ENCODE data around the gene FBXL17. TPM values are rescaled to one million over a fixed set of nuclear protein-coding genes. Genes with fewer than 3 reads are reported as not detected.

The FBXL17 gene
- polyA plus RNA-seq, 1 of the 3 experiments (the other 2 are of a cell fraction) = 4.4 TPM

DNA sequence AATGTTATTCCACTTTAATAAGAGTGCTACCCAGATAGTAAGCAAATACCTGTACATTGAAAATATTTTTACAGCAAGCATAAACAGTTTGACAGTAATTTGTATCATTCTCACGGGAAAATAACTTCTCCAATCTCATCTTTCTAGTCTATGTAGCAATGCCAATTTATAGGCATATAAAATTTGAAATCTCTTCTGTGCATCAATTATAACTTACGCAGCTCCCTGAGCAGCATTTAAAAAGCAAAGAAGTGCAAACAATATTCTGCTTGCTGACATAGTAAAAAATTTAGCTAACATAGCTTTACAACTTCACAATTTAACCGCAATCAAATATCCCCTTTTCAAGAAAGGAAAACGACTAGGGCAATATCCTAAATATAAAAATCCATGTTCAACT is 257.3 kb downstream of the FBXL17 start:
- WGBS (ENCODE audit: low lambda C conversion rate) = 88% methylated on average over 4 of the region's 4 CpGs
- Histone ChIP-seq H3K4me2 (no peak overlapping the region), H3K4me1 (ENCODE audit: control insufficient read depth in 1 of 2, insufficient read depth in 2 of 2, low read depth in 1 of 2, low read length in 1 of 2) (peaks cover 0 to 7% of the 10 kb centered on the region in 2 experiments; a peak in 1 of 4 replicates), H2AFZ (ENCODE audit: low read depth) (no peak overlapping the region), H3F3A (replicated peaks; ENCODE audit: insufficient read depth) (no peaks in the 10 kb centered on the region), H4K20me1 (ENCODE audit: insufficient read depth) (no peaks in the 10 kb centered on the region), H3K27ac (ENCODE audit: low read depth in 2 of 2, low read length in 1 of 2) (no peak overlapping the region), H3K79me2 (ENCODE audit: insufficient read depth) (no peaks in the 10 kb centered on the region), H3K9ac (no peak overlapping the region), H3K27me3 (ENCODE audit: insufficient read depth) (no peaks in the 10 kb centered on the region), H3K4me3 (ENCODE audit: low read depth in 2 of 2, low read length in 1 of 2) (no peak overlapping the region), H3K36me3 (replicated peaks in 1 of 2; ENCODE audit: control insufficient read depth in 1 of 2, insufficient read depth in 2 of 2, low read length in 1 of 2) (peaks cover 0 to 2% of the 10 kb centered on the region in 2 experiments), H3K9me2 (no peaks in the 10 kb centered on the region), H3K9me3 (no peaks in the 10 kb centered on the region)
- CTCF ChIA-PET = no interaction called here
- TF ChIP-seq EZH2phosphoT487 (IDR thresholded peaks at IDR 0.05; ENCODE audit: borderline replicate concordance, low read depth) (no peak), SMC3 (IDR thresholded peaks at IDR 0.05; ENCODE audit: low read depth, low read length) (no peak), RXRA (IDR thresholded peaks at IDR 0.05; ENCODE audit: borderline replicate concordance, low read depth) (no peak)
- TF ChIP-seq, protein P1, sequence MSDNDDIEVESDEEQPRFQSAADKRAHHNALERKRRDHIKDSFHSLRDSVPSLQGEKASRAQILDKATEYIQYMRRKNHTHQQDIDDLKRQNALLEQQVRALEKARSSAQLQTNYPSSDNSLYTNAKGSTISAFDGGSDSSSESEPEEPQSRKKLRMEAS (IDR thresholded peaks at IDR 0.05; ENCODE audit: low read depth) = no peak
- TF ChIP-seq, protein P2, sequence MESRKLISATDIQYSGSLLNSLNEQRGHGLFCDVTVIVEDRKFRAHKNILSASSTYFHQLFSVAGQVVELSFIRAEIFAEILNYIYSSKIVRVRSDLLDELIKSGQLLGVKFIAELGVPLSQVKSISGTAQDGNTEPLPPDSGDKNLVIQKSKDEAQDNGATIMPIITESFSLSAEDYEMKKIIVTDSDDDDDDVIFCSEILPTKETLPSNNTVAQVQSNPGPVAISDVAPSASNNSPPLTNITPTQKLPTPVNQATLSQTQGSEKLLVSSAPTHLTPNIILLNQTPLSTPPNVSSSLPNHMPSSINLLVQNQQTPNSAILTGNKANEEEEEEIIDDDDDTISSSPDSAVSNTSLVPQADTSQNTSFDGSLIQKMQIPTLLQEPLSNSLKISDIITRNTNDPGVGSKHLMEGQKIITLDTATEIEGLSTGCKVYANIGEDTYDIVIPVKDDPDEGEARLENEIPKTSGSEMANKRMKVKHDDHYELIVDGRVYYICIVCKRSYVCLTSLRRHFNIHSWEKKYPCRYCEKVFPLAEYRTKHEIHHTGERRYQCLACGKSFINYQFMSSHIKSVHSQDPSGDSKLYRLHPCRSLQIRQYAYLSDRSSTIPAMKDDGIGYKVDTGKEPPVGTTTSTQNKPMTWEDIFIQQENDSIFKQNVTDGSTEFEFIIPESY (IDR thresholded peaks at IDR 0.05; ENCODE audit: borderline replicate concordance, low read depth) = no peak
- TF ChIP-seq, protein P3, sequence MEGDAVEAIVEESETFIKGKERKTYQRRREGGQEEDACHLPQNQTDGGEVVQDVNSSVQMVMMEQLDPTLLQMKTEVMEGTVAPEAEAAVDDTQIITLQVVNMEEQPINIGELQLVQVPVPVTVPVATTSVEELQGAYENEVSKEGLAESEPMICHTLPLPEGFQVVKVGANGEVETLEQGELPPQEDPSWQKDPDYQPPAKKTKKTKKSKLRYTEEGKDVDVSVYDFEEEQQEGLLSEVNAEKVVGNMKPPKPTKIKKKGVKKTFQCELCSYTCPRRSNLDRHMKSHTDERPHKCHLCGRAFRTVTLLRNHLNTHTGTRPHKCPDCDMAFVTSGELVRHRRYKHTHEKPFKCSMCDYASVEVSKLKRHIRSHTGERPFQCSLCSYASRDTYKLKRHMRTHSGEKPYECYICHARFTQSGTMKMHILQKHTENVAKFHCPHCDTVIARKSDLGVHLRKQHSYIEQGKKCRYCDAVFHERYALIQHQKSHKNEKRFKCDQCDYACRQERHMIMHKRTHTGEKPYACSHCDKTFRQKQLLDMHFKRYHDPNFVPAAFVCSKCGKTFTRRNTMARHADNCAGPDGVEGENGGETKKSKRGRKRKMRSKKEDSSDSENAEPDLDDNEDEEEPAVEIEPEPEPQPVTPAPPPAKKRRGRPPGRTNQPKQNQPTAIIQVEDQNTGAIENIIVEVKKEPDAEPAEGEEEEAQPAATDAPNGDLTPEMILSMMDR (IDR thresholded peaks at IDR 0.05) = no peak
- DNase-seq = no peak
- POLR2A ChIA-PET = no interaction called here

DNA sequence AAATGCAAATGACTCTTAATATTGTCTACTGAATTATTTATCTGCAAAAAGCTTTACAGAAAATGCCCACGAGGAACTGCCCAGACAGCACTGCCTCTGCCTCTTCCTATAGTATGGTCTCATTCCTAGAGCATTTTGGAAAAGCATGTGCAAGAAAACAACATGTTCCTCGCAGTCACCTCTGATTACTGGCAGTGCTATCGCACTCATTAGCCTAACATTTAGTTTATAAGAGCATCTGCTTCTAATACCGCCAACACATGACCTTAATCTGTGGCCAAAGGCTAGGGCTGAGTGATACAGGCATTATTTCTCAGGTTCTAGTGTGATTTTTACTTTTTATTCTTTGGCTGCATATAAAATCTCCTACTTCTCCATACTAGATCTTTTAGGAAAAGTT is 259.2 kb downstream of the FBXL17 start:
- Histone ChIP-seq H3K9ac (no peak overlapping the region), H3K4me3 (ENCODE audit: low read depth in 2 of 2, low read length in 1 of 2) (no peak overlapping the region), H3F3A (replicated peaks; ENCODE audit: insufficient read depth) (no peaks in the 10 kb centered on the region), H3K27ac (ENCODE audit: low read depth in 2 of 2, low read length in 1 of 2) (peak overlapping the region in 1 of 2 experiments; percentile 77; a peak in 2 of 4 replicates), H3K4me2 (no peak overlapping the region), H4K20me1 (ENCODE audit: insufficient read depth) (no peaks in the 10 kb centered on the region), H3K27me3 (ENCODE audit: insufficient read depth) (no peaks in the 10 kb centered on the region), H3K79me2 (ENCODE audit: insufficient read depth) (no peaks in the 10 kb centered on the region), H3K4me1 (ENCODE audit: control insufficient read depth in 1 of 2, insufficient read depth in 2 of 2, low read depth in 1 of 2, low read length in 1 of 2) (peaks cover 0 to 7% of the 10 kb centered on the region in 2 experiments; a peak in 1 of 4 replicates), H3K9me2 (no peaks in the 10 kb centered on the region), H3K36me3 (replicated peaks in 1 of 2; ENCODE audit: control insufficient read depth in 1 of 2, insufficient read depth in 2 of 2, low read length in 1 of 2) (peaks cover 0 to 2% of the 10 kb centered on the region in 2 experiments), H2AFZ (ENCODE audit: low read depth) (no peak overlapping the region), H3K9me3 (no peaks in the 10 kb centered on the region)
- WGBS (ENCODE audit: low lambda C conversion rate) = 78% methylated on average over 4 of the region's 4 CpGs
- ChIA-PET CTCF (no interaction called here), POLR2A (no interaction called here)
- peak; percentile 20 for DNase-seq
- TF ChIP-seq MXI1 (IDR thresholded peaks at IDR 0.05; ENCODE audit: low read depth, low read length) (peak; percentile 39; the same call in 1 of the 2 replicates), TAF1 (IDR thresholded peaks at IDR 0.05; ENCODE audit: borderline replicate concordance, low read depth, low read length) (no peak)

Measured in SK-N-SH (cell line).